CD4-positive, alpha-beta T cell treated with Interferon gamma for 1 hour (primary cell): ENCODE results near the gene PAFAH2.
"Not testable (repeated sequence)": the region's sequence is repeated elsewhere in the genome, so short reads cannot be mapped to it uniquely, and the experiment has no call there.

ENCODE experiments used
- DNase-seq: peaks from one replicate; pipeline ENCODE4 v3.0.0-alpha.2; 2020

The PAFAH2 gene

DNA sequence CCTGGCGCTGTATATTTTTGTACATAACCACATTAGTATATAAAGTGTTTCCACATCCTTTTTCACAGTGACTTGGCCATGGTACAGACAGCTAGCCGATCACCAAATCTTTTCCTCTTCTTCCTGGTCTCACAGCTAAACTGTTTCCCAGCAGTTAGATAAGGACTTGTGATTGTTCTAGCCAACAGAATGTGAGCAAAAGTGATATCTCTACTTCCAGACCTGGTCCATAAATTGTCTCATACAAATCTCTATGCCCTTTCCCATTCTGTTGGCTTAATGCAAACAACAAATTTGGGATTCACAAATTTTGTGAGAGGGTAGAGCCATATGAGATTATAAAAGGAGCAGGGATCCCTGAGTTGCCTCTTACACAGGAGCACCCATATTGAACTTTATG is 19.5 kb downstream of the PAFAH2 start:
- no peak for DNase-seq

DNA sequence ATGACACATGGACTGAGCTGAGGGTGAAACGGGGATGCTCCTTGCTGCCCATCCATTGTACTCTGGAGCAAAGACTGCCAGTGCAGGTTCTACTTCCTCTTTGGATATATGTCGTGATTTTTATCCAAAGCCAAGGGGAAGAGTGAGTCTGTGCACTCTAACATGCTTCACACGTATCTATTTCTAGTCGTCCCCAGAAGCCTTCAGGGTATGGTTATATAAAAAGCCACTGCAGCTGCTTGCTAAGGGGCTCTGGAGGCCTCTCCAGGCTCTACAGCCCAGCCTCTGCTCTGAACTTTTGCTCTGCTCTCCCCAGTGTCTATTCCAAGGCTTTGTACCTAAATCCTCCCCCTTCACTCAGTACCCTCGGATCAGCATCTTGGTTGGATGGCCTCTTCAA is 20.1 kb downstream of the PAFAH2 start:
- no peak for DNase-seq

DNA sequence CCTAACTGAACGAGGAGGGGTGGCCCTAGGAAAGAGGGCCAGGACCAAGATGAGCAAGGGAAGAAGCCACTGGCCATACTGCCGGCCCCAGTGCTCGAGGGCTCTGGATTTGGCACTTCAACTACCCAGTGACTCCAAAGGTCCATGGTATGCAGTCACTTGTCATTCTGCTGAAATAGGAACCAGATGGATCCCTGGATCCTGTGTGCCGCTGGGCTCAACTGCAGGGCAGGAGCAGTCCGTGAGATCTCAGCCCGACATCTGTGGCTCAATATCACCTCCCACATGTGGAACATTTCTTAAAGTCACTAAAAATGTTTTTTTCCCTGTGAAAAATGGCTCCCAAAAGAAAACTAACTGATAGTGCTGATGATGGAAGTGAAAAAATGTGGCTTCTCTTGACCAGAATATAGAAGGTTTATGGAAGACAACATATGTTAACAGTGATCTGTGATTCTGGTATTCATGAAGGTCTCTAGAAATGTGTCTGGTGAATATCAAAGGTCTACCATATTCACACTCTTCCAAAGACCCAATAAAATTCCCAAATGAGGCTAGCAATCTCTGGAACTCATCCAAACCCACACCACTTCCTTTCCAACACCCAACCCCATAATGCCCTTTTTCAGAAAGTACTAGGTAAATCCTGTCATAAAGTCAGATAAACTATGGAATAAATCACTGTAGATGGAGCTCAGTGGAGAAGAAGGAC is 24.1 kb downstream of the PAFAH2 start:
- DNase-seq, result no peak

DNA sequence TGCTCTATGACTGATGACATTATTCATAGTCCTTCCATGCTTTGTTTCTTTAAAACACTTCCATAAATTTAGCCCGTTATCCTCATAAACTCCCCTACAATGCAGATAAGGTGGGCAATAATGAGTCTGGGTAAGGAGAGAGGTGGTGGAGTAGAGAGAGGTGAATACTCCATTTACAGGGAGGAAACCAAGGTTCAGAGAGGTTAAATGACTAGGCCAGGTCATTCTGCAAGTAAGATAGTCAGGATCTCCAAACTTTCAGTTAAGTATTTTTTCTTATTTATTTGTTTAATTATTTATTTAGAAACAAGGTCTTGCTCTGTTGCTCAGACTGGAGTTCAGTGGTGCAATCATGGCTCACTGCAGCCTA is 26.1 kb downstream of the PAFAH2 start:
- no peak for DNase-seq

DNA sequence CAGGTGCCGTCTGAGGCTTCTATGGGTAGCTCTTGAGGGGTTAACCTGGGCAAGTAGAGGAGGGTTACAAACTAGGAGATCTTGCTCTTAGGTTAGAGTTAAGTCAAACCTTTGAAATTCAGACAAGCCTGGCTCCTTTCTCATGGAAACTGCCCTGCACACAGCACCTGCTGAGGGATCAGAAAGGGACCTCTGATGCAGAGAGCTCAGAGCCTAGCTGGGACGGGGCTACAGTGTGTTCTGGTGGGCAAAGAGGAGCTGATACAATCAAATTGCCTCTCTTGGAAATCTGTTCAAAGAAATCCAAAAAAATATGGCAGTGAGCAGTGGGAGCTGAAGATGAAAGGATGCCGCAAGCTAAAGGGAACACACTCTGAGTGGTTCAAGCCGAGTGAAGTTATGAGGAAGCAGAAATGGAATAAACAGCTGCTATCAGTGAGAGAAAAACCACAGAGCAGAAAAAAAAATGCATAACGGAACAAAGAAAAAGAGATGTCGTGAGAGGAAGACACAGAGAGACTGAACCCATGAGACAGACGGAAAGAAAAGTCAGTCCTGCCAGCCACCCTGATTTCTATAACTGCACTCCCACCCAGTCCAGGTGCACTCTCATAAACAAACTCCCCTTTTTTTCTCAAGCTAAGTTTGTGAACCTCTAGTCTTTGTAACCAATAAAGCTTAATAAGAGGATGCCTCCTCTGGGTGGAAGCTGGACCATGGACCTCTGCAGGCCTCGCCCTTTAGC is 26.6 kb downstream of the PAFAH2 start:
- DNase-seq, result no peak

DNA sequence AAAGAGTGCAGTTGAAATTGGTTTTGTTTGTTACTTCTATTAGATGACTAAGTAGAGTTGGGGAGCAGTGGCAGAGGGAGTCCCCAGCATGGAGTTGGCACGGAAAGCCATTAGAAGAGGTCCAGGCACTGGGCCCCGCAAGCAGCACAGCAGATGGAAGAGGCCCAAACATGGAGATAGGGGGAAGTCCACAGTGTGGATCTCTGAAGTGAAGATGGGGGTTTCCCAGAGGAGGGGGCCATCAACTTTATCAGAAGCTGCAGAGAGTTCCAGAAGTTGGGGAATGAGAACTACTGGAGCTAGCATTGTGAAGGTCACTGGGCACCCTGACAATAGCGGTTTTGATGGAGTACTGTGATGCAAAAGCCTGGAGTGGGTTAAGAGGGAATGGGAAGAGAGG is 30.6 kb downstream of the PAFAH2 start:
- no peak for DNase-seq

DNA sequence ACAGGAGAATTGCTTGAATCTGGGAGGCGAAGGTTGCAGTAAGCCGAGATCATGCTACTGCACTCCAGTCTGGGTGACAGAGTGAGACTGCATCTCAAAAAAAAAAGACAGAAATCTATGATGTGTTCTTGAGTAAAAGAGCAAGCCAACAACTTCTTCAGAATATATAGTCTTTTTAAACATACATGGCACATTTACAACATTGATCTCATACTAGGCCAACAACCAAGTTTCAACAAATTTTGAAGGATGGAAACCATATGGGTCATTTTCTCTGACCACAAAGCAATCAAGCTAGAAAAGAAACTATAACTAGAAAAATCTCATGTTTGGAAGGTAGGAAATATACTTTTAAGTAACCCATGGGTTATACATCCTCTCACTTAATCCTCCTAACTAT is 38.3 kb downstream of the PAFAH2 start:
- DNase-seq, result no peak

DNA sequence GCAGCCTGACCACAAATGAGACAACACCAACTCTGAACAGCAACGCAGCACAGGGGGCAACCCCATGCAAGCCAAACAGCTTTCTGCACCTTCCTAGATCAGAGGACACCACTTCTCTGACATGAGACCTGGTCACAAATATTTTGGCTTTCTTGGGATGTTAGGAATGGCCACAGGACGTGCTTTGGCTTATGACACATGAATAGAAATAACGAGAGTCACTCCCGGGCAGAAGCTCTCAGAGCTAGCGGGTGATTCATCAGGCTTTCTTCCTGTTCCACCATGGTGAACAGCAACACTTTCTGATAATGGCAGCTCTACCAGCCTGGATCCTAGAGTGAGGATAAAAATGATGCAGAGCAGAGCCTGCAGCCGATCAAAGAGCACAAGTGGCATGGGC is 39.4 kb downstream of the PAFAH2 start:
- DNase-seq, result no peak

DNA sequence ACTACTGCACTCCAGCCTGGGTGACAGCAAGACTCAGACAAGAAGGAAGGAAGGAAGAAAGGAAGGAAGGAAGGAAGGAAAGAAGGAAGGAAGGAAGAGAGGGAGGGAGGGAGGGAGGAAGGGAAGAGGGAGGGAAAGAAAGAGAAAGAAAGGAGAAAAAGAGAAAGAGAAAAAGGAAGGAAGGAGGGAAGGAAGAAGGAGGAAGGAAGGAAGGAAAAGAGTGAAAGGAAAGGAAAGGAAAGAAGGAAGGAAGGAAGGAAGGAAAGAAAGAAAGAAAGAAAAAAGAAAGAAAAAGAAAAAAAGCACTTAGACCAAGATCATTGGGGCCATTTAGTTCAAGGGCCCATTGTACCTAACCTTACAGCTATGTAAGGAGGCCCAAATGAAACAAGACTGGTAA is 42.3 kb downstream of the PAFAH2 start:
- DNase-seq, result no peak

DNA sequence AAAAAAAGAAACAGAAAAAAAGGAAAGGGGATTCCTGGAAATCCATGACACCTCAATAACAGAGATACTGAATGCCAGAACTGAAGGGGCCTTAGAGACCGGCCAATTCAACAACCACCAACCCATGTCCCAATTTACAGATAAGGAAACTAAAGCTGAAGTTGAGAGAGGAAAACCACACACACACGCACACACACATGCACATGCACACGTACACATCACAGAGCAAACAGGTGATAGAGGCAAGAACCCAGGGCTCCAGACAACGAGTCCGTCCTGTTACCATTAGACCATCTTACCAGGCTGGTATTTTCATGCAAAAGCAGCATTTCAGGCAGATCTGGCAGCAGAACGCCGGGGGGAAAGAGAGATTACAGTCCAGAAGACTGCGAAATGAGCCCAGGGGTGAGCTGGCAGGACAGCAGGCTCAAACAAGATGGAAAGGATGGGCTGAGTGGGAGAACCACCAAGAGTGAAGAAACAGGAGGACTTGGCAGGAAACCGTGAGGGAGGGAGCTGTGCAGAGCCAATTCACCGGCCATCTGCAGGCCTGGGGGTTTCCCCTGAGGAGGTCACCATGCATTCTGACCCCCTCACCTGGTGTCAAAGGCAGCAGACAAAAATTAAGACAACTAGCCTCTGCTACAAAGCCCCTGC is 43.5 kb downstream of the PAFAH2 start:
- DNase-seq, result no peak

DNA sequence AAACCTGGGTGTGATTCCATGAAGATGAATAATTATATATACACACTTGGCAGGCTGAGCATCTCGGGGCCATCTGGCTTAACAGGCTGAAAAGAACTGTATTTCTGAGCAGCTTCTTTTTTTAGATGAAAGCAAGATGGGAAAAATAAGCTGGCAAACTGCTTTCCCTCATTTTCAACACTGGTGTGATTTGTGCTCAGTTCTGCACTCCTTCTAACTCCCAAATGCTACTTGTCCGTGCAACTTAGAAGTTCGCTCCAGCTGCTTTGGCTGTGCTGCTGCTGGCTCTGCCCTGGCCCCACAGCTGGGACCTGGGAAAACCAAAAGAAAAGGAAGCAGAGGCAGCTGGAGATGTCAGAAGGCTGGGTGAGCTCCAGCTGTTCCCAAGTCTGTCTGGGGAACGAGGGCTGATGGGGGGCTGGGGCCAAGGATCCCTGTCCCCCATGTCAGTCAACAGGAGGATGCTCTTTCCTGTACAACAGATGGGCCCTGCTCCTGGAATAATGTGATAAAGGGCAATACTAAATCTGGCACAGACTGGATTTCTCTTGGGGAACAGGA is 44.9 kb downstream of the PAFAH2 start:
- no peak for DNase-seq

DNA sequence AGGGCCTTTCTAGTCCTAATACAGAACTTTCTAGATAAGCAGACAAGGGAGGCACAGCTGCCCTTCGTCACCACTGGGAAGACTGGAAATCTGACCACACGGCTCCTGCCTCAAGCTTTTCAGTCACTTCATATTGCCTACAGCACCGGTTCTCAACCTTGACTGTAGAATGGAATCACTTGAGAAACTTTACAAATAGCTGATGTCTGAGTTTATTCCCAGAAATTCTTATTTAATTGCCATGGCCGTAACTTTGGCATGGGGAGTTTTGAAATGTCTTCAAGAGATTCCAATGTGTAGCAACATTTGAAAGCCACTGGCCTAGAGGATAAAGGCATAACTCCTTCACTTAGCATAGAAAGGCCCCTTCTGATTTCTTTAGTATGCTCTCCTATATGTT is 49.2 kb downstream of the PAFAH2 start:
- DNase-seq, result no peak

DNA sequence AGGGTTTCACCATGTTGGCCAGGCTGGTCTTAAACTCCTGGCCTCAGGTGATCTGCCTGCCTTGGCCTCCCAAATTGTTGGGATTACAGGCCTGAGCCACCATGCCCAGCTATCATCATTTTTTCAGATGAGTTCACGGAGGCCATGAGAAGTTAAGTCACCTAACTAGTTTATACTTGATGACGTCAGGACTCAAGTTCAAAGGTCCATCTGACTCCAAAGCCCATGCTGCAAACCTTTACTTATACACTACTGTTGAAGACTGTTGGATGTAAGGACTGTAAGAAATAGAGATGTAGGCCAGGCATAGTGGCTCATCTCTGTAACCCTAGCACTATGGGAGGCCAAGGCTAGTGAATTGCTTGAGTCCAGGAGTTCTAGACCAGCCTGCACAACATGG is 50.8 kb downstream of the PAFAH2 start:
- DNase-seq, result no peak

DNA sequence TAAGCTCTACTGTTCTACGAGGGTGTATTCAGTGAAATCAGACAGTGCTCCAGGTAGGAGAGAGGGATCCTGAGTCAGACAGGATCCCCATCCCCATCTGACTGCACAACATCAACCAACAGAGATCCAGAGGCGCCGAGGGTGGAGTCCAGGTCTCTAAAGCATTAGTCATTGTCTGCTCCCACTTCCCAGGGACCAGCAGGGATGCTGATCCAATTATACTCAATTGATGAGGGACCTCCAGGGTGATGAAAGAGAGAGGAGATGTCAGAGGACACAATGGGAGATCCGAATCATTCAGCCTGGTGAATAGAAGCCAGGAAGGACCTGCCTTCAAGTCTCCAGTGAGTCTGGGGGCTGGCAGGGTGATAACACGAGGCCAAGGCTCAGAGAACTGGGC is 52.1 kb downstream of the PAFAH2 start:
- no peak for DNase-seq

DNA sequence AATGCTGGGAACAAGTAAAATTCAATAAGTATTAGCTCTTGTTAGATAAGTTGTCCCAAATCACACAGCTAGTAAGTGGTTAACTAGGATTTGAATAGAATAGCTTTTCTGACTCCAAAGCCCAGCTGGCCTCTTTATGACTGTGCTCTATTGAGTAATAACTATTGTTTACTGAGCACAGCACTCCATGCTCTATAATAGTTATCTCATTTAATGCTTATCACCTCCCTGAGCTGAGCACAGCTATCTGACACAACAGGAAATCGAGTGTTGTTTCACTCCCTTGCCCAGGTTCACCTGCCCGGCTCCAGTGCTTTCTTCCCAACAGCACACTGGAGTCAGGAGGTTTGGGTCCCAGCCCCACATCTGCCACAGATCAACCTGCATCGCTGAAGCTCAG is 52.9 kb downstream of the PAFAH2 start:
- DNase-seq, result no peak

DNA sequence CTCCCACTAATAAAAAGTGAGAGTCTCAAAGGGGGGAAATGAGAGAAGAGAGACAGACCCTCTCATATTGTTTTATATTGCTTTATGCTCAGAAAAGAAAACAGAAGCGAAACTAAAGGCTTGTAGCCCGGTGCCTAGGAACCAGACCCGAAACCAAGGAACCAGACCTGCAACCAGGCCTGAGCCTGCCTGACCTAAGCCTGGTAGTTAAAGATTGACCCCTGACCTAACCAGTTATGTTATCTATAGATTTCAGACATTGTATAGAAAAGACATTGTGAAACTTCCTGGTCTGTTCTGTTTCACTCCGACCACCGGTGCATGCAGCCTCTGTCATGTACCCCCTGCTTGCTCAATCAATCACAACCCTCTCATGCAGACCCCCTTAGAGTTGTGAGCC is 54.4 kb downstream of the PAFAH2 start:
- not testable (repeated sequence) for DNase-seq

DNA sequence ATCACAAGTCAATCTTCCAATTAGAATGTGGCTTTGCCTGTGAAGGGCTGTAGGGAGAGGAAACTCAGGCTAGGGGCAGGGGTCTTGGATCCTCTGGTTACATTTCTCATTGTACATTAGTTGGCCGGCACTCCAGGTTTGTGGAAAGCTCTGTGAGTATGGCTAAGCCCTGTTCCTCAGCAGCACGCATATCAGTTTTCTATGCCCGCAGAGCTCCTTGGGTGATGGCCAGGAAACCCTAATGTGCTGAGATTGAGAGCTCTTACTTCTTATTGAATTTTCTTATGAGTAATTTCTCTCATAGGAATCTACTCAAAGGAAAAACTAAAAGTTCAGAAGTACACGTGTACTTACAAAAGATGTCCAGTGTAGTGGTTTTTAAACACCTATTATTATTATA is 60.9 kb downstream of the PAFAH2 start:
- no peak for DNase-seq

DNA sequence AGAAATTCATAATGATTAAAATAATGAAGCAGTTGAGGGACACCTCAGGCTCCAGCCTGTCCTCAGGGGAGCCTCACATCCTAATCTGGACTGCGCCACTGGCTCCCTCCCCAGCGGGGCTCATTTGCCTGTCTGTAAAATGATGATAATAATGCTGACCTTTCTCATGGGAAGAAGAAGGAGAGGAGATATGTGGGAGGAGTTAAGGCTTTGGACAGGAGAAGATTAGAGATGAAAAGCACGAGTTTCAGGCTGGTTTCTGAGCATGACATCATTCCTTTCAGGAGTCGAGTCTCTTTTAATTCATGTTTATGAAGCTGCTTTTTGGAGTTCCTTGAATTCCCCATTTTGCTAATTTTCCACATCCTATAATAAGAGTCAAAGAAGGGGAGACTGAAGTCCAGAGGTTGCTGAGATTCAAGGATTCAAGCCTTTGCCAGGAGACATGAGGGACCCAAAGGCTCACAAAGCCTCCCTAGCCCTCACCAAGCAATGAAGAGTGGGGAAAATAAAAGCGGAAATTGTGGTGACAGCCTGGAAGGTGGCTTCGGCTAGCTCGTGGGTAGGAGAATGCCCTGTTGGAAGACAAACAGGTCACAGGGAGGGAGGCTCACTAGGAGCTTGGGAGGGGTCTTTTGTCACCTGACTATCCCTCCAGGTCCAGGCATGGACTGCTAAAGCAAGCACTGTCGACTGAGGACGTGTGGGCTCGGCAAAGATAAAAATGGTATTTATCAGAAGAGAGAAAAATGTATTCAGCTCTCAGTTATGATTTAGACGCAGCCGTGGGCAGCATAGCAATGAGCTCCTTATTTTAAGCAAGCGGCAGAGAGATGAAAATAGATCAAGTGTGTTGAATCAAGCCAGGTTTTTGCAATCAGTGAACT is 64.1 kb downstream of the PAFAH2 start:
- no peak for DNase-seq

DNA sequence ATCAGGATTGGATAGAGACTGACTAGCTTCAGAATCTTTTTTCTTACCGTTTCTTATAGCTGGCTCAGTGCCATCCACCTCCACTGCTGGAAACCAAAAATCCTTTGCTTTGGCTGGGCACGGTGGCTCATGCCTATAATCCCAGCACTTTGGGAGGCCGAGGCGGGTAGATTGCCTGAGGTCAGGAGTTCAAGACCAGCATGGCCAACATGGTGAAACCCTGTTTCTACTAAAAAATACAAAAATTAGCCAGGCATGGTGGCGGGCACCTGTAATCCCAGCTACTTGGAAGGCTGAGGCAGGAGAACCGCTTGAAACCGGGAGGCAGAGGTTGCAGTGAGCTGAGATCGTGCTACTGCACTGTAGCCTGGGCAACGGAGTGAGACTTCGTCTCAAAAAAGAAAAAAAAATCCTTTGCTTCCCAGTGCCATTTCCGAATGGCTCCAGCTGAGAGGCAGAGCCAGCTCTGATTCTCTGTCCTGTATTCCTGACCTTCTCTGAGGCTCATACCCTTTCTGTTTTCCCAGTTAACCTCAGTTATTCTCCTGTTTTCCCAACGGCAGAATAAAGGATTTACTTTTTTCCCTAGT is 65.0 kb downstream of the PAFAH2 start:
- not testable (repeated sequence) for DNase-seq

DNA sequence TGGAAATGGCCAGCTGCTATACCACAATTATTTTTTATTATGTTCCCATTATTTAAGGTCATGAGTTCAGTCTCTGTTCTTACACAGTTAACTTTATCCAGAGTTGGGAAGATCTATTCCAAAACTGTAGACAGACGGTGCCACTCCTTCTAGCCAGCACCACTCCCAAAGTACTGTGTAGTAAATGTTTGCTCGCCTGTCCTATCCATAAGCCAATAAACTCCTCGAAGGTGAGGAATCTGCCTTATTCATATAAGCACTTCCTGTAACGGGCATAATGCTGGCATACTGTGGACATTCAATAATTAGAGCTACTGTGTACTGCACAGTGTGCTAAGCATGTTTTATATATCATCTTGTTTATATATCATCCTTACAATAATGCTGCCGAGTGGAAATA is 65.5 kb downstream of the PAFAH2 start:
- DNase-seq, result no peak

DNA sequence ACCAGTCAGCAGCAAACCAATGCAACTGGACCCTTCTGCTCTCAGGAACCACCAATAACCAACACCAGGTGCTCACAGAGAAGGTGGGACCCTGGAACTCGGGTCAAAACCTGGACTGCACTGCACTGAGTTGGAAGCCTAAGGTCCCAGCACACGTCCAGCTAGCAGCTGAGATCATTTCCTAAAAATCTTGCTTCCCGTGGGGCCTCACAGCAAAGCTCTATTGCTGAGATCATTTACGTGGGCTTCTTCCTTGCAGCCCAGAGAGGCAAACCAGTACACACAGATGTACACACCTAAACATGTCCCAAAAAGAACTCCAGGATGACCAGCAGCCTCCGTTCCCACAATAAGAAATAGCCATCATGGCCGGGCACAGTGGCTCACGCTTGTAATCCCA is 68.8 kb downstream of the PAFAH2 start:
- no peak for DNase-seq

DNA sequence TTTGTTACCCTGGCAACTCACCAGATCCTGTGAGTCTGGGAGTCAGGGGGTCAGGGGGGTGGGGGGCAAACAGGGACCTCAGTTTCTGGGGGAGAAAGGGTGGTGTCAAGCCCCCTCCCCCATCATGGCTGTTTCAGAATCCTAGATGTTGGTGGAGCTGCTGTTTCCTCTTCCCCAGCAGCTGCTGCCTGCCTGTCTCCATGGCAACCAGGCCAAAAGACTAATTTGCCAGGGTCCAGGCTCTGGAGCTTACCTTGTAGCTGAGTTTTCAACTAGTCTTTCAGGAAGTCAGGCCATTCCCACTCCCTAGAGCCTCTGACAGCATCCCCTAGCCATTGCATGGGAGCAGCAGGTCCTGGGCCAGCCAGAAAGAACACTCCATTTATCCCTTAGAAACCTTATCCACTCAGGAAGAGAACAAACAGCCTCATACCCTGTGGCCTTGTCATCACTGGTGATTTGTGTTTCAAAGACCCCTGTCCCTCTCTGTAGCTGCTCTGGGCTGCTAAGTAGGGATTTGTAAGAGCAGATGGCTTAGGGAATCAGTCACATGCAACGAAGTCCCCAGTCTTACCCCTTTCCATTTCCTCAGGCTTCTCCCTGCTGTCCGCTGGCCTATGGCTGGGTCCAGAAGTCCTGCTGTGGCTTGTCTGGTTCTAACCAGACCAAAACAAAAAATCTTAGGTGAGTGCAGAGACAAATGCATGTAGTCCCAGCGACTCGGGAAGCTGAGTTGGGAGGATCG is 70.2 kb downstream of the PAFAH2 start:
- no peak for DNase-seq
